Activated T-cell treated with anti-CD3 and anti-CD28 coated beads for 1 hour (primary cell): ENCODE results near the gene SUMO4.
"Not testable (repeated sequence)": the region's sequence is repeated elsewhere in the genome, so short reads cannot be mapped to it uniquely, and the experiment has no call there.

Source experiments
- DNase-seq: peaks from one replicate; pipeline ENCODE4 v3.0.0-alpha.2; 2020; ENCODE audit warnings: low read depth

Gene SUMO4

DNA sequence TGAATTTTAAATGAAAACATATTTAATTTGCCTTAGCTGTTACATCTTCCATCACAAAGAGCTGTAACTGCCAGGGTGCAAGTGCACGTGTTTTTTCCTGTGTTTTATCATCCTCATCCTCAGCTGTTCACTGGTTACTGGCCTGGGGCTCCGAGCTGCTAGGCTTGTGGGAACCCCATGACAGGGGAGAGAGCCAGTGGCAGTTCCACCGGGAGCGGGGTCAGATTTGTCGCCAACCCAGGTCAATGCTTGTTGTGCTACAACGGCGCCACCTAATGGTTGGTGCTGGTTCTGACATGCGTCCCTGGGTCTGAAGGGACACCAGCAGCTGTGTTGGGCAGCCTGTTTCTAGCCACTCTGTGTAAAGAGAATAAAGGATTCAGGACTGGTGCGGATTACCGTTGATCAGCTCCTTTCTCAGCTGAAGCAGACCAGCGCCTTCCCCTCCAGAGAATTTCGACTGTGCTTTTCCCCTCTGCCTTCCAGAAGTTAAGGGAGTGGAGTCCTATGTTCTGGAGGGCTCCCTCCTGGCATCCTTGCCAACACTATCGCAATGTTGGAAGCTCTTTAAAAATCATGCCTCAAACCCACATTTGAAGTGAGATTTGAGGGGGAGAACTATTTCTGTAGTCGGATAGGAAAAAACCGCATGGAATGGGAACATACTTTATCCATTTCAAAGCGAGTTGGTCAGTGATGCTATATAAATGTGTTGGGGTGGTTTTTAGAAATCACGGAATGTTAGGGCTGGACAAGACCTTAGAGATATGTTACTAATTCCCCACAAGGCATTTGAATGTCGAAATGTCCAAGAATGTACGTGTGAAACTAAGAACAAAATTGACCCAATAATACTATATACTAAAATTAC lies 32.1 kb downstream of the SUMO4 start:
- DNase-seq, result peak; percentile 88

DNA sequence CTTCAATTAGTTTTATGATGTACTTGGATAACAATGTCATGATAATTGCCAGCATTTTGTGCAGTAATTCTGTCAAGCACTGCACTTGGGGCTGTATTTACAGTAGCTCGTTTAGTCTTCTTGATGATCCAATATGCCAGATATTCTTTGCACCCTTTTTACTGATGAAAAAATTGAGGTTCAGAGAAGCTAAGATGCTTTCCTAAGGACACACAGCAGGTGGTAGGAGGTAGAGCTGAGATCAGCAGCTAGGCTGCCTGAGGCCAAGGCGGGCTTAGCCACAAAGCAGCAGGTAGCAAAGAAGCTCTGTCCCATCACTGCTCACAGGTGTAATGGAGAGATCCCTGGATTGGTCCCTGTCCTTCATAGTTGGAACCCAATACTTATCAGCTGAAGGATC lies 33.3 kb downstream of the SUMO4 start:
- DNase-seq, result no peak

DNA sequence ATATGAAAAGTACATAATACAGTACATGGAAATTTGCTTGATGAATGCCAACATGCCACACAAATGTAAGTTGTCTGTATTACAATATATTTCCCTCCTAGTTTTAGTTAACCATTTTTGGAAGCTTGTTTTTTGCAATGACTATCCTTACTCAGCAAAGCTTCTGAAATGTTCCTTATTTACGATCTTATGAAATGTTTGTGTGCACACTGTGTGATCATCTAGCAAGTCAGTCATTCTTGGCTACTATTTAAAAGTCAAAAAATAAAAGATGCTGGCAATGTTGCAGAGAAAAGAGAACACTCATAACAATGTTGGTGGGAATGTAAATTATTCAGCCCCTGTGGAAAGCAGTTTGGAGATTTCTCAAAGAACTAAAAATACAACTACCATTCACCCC lies 33.8 kb downstream of the SUMO4 start:
- DNase-seq, result no peak

DNA sequence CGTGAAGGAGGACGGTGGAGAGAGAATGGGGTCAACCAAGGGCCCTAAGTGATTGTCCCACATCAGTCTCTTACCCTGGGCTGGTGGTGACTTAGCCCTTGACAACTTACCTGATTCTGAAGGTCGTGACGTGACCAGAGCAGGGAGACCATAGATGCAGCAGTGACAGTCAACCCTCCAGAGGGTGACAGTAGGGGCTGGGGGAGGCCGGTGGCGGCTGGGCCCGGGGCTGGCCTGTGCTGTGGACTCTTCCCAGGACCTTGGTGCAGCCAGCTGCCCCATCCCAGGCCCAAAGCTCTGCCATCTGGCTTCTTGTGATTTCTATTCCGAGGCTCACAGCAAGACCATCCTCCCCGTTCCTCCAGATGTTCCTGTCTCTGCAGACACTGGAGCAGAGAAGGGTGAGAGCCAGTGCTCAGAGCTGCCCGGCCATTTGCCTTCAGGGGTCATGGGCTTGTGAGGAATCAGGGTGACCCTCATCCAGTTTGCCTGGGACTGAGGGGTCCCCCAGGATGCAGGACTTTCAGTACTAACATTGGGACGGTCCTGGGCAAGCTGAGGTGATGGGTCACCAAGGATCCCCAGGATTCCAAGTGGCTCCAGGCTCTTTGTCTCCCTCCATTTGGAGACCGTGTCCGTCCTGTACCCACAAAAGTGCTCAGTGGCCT lies 36.0 kb downstream of the SUMO4 start:
- no peak for DNase-seq

DNA sequence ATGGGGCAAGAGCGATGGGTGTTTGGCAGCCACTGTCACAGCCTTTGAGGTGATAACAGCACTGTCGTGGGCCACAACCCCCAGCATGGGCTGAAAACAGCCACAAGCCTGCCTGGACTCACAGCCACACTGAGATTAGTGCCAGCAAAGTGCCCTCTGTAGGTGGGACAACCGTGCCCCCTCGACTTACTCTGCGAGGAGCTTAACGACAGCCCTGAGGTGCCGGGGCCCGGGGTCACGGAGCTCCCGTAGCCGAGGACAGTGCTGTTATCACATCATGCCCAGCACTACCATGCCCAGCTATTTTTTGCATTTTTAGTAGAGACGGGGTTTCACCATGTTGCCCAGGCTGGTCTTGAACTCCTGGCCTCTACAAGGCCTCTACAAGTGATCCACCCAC lies 36.6 kb downstream of the SUMO4 start:
- DNase-seq, result no peak

DNA sequence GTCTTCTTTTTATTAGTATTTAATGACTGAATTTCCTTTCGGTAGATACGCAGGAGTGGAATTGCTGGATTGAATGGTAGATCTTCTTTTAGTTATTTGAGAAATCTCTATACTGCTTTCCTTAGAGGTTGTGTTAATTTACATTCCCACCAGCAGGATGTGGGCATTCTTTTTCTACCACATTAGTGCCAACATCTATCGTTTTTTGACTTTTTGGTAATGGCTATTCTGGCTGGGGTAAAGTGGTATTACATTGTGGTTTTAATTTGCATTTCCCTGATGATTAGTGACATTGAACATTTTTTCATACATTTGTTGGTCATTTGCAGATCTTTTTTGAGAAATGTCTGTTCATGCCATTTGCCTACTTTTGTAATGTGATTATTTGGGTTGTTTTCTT lies 37.1 kb downstream of the SUMO4 start:
- DNase-seq, result no peak

DNA sequence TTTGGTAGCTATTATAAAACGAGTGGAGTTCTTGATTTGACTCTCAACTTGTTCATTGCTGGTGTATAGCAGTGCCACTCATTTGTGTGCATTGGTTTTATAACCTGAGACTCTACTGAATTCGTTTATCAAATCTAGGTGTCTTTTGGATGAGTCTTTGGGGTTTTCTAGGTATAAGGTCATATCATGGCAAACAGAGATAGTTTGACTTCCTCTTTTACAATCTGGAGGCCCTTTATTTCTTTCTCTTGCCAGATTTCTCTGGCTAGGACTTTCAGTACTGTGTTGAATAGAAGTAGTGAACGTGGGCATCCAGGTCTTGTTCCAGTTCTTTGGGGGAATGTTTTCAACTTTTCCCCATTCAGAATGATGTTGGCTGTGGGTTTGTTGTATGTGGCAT lies 38.8 kb downstream of the SUMO4 start:
- DNase-seq, result no peak

DNA sequence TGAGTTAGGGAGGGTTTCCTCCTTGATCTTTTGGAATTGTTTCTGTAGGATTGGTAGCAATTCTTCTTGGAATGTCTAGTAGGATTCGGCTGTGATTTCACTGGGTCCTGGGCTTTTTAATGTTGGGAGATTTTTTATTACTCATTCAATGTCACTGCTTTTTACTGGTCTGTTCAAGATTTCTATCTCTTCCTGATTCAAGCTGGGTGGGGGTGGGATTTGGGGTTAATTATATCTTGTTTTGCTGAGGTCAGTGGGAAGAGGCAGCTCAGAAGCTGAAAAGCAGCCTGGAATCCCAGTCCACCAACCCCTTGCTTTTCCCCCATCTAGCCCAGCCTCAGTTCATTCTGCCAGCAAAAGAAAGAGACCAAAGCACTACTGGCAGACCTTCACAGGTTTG lies 39.6 kb downstream of the SUMO4 start:
- no peak for DNase-seq

DNA sequence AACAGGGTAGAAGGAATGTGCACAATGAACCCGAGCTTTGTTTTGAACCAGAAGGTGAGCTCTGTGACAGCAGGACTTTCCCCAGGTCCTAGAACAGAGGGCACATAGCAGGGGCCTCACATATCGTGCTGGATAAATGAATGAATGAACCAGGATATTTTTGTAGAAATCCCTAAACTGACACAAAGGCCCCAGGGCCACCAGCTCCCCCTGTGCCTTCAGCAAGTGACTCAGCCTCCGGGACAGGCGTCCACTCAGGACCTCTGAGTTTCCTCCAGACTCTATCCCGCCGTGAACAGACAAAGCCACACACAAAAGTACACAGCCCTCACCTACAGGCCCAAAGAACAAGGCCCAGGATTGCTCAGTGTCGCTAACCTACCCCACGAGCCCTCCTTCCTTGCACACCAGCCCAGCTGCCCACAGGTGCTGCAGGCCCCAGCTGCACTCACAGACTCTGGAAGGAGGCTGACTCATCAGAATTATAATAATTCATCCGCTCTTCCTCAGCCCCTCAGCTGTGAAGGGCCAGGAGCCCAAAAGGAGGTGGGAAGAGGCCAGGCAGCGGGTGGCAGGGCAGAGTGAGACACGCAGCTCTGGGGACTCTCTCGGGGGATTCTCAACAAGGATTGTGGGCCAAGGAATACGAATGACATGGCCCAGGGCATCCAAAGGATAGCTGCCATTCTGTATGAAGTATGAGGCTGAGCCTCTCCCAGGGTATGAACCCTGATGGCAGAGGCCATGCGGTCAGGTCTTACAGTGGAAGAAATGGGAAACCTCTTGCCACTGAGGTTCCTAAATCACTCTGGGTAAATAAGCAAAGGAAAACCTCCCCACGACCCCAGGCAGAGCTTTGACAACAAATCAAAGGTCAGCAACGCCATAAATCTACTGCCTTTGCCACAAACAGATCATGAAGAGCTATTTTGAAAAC lies 40.9 kb downstream of the SUMO4 start:
- DNase-seq, result no peak

DNA sequence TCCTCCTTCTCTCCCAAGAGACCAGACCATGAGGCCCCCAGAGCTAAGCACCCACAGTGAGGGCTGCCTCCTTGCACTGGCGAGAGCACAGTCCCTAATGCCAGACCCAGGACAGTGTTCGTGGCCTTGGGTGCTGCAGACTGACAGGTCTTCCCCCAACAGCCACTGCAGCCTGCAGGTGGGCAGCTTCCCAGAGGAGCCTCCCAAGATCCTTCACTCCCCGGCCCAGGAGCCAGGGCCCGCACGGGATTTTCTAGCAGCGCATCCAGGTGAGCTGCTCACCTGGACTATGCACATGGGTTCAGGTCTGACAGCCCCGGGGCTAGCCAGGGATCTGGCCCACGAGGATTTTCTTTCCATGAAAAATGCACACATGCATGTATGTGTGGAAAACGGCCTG lies 41.7 kb downstream of the SUMO4 start:
- no peak for DNase-seq

DNA sequence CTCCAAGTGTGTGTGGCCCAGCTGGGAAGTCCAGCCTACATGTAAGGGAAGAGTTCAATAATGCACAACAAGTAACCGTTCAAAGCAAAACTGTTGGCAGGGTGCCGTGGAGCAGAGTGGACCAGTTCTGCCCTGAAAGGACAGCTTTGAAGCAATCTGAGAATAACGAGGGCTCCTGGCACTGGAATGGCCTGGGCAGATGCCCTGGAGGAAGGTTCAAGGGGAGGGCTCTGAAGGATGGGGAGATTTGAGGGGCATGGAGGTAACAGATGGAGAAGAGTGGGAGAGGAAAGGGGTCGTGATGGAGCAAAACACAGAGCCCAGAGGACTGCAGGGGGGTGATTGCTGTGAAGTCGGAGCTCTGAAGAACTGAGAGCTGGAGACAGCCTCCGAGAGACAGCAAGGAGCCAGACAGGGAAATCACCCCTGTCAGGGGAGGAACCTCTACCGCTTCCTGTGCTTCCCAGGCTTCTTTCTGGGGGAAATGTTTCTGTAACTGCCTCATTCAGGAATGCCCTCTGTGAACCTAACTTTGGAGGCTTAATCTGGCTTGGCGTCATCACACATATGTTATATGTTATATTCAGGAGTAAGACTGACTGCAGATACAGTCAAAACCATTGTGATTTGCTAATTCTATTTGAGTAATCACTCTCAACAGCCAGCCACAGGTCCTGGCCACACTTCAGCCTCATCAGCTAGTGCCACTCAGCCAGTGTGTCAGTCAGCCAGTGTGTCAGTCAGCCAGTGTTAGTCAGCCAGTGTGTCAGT lies 43.5 kb downstream of the SUMO4 start:
- DNase-seq, result no peak

DNA sequence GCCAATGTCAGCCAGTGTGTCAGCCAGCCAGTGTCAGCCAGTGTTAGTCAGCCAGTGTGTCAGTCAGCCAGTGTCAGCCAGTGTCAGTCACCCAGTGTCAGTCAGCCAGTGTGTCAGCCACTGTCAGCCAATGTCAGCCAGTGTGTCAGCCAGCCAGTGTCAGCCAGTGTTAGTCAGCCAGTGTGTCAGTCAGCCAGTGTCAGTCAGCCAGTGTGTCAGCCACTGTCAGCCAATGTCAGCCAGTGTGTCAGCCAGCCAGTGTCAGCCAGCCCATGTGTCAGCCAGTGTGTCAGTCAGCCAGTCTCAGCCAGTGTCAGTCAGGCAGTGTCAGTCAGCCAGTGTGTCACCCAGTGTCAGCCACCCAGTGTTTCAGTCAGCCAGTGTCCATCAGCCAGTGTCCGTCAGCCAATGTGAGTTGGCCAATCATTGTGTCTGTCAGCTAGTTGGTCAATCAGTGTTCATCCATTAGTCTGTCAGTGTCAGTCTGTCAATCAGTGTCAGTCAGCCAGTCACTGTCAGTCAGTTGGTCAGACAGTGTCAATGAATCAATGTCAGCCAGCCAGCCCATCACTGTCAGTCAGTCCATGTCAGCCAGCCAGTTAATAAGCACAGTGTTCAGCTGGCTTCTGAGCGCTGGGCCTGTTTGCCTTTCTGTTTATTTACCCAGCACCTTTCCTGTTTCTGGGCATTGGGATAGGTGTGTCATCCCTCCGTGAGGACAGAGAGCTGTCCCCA lies 44.5 kb downstream of the SUMO4 start:
- DNase-seq, result not testable (repeated sequence)

DNA sequence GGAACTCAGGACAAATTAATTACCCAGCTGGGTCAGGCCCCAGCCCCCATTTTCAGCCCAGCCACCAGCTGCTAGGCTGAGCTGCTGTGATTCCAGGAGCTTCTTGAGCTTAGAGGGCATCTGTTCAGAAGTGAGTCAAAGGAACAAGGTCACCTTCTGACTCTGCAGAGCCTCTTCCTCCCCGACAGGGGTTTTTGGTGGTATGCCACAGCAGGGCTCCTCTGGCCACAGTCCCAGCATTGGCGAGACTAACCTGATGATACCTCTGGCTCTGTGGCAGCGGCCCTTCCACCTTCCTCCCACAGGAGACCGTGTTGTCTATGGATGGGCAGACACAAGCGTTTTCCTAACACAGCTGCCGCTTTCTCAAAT lies 45.0 kb downstream of the SUMO4 start:
- DNase-seq, result no peak

DNA sequence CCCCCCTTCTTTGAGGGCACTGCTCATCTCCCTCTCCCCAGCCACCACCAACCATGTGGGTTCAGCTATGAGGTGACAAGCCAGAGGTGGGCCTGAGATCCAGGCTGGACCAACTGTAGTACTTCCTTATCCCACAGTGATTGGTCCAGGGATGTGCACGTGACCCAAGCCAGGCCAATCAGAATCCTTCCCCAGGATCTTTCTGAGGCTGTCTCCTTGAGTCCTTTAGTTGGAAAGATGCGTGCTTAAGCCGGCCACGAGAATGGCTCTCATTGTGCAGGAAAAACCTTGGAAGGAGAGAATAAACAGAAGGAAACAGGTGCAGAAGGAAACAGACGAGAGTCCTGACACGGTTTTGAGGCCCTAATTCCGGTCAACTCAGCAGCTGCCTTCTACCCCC lies 45.5 kb downstream of the SUMO4 start:
- DNase-seq, result no peak

DNA sequence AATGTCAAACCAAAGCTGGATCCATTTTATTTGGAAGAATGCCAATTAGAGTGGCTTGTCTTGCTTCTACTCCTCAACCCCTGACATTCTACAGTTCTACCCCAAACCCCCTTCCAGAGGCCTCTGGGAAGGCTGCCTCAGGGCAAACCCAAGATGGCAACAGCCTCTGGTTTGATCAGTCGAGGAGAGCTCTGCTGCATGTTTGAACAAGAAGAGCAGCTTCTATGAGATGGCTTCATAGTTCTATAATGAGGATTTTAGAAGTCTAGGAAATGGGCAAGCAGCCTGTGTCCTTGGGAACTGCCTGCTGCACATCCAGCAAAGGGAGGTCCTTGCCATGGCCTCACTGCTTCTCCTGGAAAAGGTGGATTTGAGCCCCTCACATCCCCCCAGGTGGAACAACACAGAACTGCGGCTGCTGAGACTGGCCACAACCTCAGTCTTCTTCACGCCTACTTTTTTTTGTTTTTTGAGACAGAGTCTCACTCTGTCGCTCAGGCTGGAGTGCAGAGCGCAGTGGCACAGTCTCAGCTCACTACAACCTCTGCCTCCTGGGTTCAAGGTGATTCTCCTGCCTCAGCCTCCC lies 46.8 kb downstream of the SUMO4 start:
- DNase-seq, result no peak

DNA sequence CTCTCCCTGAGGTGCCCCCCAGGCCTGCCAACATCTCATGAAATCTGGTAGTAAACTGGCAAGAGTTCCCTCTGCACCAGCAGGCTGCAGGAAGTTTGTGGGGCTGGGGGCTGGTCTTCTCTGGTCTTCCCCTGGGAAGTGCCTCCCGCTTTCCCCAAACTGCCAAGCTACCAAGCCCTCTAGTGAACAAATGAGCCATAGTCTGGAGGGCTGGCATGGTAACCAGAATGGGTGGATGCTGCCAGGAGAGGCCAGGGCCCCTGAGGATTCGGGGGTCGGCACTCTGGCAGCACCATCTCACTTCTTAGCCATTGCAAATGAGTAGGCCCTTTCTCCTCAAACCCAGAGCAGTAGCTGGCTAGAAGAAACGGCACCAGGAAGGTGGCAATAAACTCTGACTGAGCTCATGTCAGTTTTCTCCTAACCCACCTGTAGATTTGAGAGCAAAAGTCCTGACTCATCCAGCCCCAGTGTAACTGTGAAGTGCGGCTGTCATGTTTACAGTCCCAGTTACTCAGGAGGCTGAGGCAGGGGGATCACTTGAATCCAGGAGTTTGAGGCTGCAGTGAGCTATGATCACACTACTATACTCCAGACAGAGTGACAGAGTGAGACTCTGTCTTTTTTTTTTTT lies 48.9 kb downstream of the SUMO4 start:
- no peak for DNase-seq

DNA sequence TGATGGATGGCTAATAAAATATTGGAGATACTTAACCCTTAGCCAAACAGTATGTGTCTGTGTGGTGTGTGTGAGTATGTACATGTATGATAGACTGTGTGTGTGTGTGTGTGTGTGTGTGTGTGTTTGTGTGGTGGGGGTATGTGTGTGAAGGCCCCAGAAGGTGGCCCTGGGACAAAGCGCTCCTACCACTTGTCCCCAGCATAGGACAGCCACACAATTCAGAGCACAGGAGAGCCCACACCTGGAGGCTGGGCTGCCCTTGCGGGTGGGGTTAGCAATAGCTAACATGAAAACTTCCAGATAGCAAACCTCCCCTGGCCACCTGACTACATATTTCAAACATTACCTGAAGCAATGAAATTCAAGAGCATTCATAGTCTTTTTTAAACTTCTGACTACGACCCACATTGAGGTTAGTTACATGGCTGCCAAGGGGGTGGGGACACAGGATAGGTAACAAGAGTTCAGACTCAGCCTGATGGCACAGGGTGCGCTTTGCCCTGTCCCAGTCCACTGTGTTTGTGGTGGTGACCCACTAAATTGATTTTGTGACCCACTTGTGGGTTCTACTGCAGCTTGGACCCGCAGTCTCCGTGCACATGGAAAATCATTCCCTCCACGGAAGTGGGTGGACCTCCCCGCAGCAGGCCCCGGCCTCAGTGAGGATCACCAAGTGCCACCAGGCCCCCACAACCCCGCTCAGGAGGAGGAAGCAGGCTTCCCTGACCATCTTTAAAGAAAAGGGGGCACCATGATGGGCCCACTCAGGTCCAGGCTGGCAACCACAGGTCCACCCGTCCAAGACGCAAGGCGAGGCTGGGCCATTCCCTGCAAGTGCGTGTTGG lies 50.0 kb downstream of the SUMO4 start:
- no peak for DNase-seq
